Tibial nerve (tissue), 4 donors: ENCODE results near the gene BRSK2. TPM values are rescaled to one million over a fixed set of nuclear protein-coding genes. Genes with fewer than 3 reads are reported as not detected.

Source experiments
- DNase-seq, 2 donors: peaks; one replicate each; pipeline ENCODE4 v3.0.0-alpha.2; 2019; ENCODE audit warnings: low spot score in 2 of 2
- H3K27ac ChIP-seq, 4 donors: fragments of 200-600 bp; sonication (generic) in 3 of 4; one replicate each; pipeline ENCODE4 v1.5.1; 2017 to 2019; ENCODE audit warnings: mild to moderate bottlenecking in 1 of 4
- H3K27me3 ChIP-seq, 2 donors: fragments of 200-600 bp; sonication (generic) in 1 of 2; one replicate each; pipeline versions ENCODE4 v1.5.1 to v1.6.0; 2017 to 2019
- H3K36me3 ChIP-seq, 3 donors: fragments of 200-600 bp; sonication (generic); one replicate each; pipeline ENCODE4 v1.5.1; 2018 to 2019
- H3K4me1 ChIP-seq, 4 donors: fragments of 200-600 bp; sonication (generic) in 3 of 4; one replicate each; pipeline ENCODE4 v1.5.1; 2017 to 2019
- H3K4me3 ChIP-seq, 4 donors: fragments of 200-600 bp; sonication (generic) in 3 of 4; one replicate each; pipeline ENCODE4 v1.5.1; 2017 to 2019; ENCODE audit warnings: mild to moderate bottlenecking in 1 of 4, moderate library complexity in 1 of 4
- H3K9me3 ChIP-seq, 4 donors: fragments of 200-600 bp; sonication (generic) in 3 of 4; one replicate each; pipeline ENCODE4 v1.5.1; 2017 to 2019
- EP300 ChIP-seq, 2 donors: sonication (generic); formaldehyde crosslinking; IDR thresholded peaks; one replicate each; pipeline ENCODE4 v1.6.1; 2017; ENCODE audit warnings: antibody characterized with exemption in 2 of 2, mild to moderate bottlenecking in 1 of 2
- POLR2A ChIP-seq, 2 donors: fragments of 450-650 bp; IDR thresholded peaks; one replicate each; pipeline ENCODE4 v1.6.1; 2017; ENCODE audit warnings: antibody characterized with exemption in 2 of 2, mild to moderate bottlenecking in 2 of 2, moderate library complexity in 2 of 2
- whole genome bisulfite sequencing, 2 donors: methylation state at CpG; one replicate each; pipeline ENCODE4 v1.1.5; 2018; 5-methylcytosine and 5-hydroxymethylcytosine counted together
- total RNA-seq, 4 donors: library from RNA; depleted of rRNA; stranded (reverse); fragments of >200 nt; gene quantifications; one replicate each; pipeline ENCODE4 v1.1.0, GENCODE V29; 2016
- TF ChIP-seq, protein P1 (sequence below), 5 experiments: fragments of 200-600 bp in 3 of 5; fragments of 450-650 bp in 2 of 5; sonication (generic) in 3 of 5; IDR thresholded peaks; one replicate each; pipeline ENCODE4 v1.5.1; 2016 to 2019; ENCODE audit warnings: antibody characterized with exemption in 5 of 5, mild to moderate bottlenecking in 3 of 5, moderate library complexity in 2 of 5

BRSK2 gene
- total RNA-seq, 4 donors from 2014 or later, result 2.4 to 7.8 (median 4.6) TPM

DNA sequence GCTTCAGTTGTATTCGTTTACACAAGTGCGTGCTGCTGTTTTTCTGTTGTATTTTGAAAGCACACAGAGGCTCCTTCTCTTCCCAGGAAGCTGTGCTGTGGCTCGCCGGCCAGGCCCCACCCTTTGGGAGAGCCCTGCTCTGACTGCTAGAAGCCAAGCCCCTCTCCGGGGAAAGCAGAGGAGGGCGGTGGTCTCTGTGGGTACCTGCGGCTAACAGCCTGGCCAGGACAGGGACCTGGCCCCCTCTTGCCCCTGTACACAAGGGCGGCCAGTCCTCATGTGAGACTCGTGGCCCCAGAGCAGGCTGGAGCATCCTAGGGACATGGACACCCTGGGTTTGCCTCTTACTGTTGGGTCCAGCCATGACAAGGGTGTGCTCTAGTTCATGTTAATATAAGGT lies 82.0 kb downstream of the BRSK2 start:
- H3K27ac ChIP-seq, result no peak overlapping the region

DNA sequence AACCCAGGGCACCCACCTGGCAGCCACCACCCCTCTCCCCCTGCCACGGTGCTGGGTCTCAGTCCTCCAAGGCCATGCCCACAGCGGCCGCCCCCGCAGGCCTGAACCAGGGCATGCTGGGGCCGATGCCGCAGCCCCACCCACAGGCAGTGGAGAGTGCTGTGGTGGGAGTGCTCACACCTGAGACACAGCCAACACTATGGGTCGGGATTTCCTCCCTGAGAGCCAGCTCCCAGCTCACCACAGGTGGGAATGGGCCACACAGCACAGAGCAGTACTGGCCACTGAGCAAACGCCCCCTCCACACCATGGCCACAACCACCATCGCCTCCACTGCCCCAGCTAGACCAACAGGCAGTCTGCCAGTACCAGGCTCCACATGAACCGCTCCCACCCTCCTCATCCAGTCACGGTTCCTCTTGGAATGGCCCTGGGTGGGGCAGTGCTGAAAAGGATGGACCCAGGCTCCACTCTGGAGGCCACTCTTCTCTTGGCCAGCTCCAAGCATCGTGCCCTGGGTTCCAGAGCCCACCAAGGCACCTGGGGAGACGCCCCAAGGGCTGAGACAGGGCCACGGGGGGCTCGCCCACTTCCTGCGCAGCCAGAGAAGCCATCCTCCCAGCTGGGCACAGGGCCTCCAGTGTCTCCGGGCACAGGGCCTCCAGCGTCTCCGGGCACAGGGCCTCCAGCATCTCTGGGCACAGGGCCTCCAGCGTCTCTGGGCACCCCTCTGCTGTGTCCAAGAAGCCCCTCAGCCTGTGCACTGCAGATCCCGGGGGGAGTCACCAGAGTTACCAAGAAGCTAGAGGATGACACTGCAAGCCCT lies 82.7 kb downstream of the BRSK2 start:
- Histone ChIP-seq H3K4me1 (no peaks in the 10 kb centered on the region), H3K4me3 (no peak overlapping the region), H3K27me3 (no peaks in the 10 kb centered on the region), H3K9me3 (no peaks in the 10 kb centered on the region), H3K27ac (no peak overlapping the region), H3K36me3 (peaks cover 3 to 96% (median 6%) of the 10 kb centered on the region in 3 donors)
- no peak for DNase-seq
- TF ChIP-seq, protein P1, sequence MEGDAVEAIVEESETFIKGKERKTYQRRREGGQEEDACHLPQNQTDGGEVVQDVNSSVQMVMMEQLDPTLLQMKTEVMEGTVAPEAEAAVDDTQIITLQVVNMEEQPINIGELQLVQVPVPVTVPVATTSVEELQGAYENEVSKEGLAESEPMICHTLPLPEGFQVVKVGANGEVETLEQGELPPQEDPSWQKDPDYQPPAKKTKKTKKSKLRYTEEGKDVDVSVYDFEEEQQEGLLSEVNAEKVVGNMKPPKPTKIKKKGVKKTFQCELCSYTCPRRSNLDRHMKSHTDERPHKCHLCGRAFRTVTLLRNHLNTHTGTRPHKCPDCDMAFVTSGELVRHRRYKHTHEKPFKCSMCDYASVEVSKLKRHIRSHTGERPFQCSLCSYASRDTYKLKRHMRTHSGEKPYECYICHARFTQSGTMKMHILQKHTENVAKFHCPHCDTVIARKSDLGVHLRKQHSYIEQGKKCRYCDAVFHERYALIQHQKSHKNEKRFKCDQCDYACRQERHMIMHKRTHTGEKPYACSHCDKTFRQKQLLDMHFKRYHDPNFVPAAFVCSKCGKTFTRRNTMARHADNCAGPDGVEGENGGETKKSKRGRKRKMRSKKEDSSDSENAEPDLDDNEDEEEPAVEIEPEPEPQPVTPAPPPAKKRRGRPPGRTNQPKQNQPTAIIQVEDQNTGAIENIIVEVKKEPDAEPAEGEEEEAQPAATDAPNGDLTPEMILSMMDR (IDR thresholded peaks at IDR 0.05), result no peak
- TF ChIP-seq POLR2A (IDR thresholded peaks at IDR 0.05), result no peak
- no peak for TF ChIP-seq EP300 (IDR thresholded peaks at IDR 0.05)
- WGBS, 2 donors, result 86 to 88% methylated on average over 12 to 17 of the region's 21 CpGs

More for the DNA sequence above, 82.0 kb downstream of the BRSK2 start:
- WGBS, 2 donors, result 73 to 74% methylated on average over 9 of the region's 9 CpGs
- Histone ChIP-seq H3K27me3 (no peaks in the 10 kb centered on the region), H3K4me3 (no peak overlapping the region), H3K9me3 (no peaks in the 10 kb centered on the region), H3K36me3 (peaks cover 3 to 94% (median 6%) of the 10 kb centered on the region in 3 donors), H3K4me1 (no peaks in the 10 kb centered on the region)
- no peak for DNase-seq
- TF ChIP-seq POLR2A (IDR thresholded peaks at IDR 0.05) (no peak), EP300 (IDR thresholded peaks at IDR 0.05) (no peak)
- TF ChIP-seq, protein P1 (IDR thresholded peaks at IDR 0.05), result no peak

DNA sequence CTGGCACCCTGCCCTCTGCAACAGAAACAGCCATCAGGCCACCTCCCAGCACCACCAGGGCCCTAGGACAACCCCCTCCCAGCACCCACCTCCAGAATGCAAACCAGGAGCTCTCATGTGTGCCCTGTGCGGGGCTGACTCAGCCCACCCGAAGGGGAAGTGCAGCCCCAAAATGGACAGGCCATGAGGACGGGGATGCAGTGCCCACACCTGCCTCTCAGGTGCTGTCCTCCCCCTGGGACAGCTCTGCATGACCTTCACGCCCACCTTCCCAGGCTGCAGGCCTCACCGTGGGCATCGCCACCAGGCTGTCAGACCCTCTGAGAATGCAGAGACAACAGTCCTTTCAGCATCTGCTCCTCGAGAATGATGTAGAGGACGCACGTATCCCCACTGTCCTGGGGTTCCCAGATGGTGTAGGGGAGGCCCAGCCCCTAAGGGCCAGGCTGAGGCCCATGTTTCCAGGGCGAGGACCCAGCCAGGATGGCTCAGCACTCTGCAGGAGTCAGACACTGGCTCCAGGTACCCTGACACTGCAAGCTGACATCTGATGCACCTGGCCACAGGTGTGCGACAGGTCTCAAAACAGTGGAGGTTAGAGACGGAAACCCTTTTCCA lies 83.4 kb downstream of the BRSK2 start:
- Histone ChIP-seq H3K36me3 (peaks cover 3 to 99% (median 6%) of the 10 kb centered on the region in 3 donors), H3K9me3 (no peaks in the 10 kb centered on the region), H3K27ac (no peak overlapping the region), H3K4me1 (no peaks in the 10 kb centered on the region), H3K4me3 (no peak overlapping the region), H3K27me3 (no peaks in the 10 kb centered on the region)
- TF ChIP-seq, protein P1 (IDR thresholded peaks at IDR 0.05), result no peak
- TF ChIP-seq POLR2A (IDR thresholded peaks at IDR 0.05) (no peak), EP300 (IDR thresholded peaks at IDR 0.05) (no peak)
- no peak for DNase-seq
- WGBS, 2 donors, result 89 to 92% methylated on average over 7 to 11 of the region's 12 CpGs

DNA sequence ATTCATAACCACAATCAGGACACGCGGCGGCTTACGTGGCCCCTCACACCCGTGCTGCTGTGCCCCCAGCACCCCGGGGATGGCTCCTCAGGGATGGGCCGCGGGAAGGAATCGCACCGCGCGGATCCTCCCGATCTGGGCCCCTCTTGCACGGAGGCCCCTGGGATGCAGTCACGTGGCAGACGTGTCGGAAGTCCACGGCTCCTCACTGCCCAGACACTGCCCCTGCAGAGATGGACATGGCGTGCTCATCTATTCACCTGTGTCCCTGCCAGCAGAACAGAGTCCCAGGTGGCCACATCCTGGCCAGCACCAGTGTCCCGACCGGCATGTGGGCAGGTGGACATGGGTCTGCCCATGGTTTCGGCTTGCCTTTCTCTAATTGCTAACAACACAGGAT lies 84.1 kb downstream of the BRSK2 start:
- Histone ChIP-seq H3K27ac (no peak overlapping the region), H3K27me3 (no peaks in the 10 kb centered on the region), H3K4me3 (no peak overlapping the region), H3K36me3 (peaks cover 3 to 99% (median 6%) of the 10 kb centered on the region in 3 donors), H3K4me1 (no peaks in the 10 kb centered on the region), H3K9me3 (no peaks in the 10 kb centered on the region)
- TF ChIP-seq, protein P1 (IDR thresholded peaks at IDR 0.05), result no peak
- TF ChIP-seq POLR2A (IDR thresholded peaks at IDR 0.05), result no peak
- TF ChIP-seq EP300 (IDR thresholded peaks at IDR 0.05), result no peak
- WGBS, 2 donors, result 93% methylated on average over 21 to 22 of the region's 22 CpGs
- DNase-seq, result no peak

DNA sequence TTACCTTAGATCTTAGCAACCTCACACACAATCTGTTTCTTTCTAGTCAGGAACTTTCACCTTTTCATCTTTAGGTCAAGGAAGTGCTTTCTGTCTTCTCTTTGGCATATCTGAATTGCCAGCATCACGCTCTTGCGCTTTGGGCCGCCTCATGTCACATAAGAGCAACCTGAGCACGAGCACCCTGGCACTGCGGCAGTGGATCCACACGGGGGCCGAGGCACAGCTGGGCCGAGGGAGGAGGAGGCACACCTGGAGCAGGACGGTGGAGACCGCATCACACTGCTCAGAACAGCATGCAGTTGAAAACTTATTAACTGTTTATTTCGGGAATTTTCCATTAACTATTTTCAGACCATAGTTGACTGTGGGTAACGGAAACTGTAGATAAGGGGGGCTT lies 86.1 kb downstream of the BRSK2 start:
- TF ChIP-seq POLR2A (IDR thresholded peaks at IDR 0.05), result no peak
- TF ChIP-seq EP300 (IDR thresholded peaks at IDR 0.05), result no peak
- 91 to 92% methylated on average over 12 of the region's 12 CpGs for WGBS, 2 donors
- H3K27ac ChIP-seq, result no peak overlapping the region
- H3K36me3 ChIP-seq, result peaks cover 0 to 99% (median 12%) of the 10 kb centered on the region in 3 donors
- H3K27me3 ChIP-seq, result no peaks in the 10 kb centered on the region
- H3K9me3 ChIP-seq, result no peaks in the 10 kb centered on the region
- H3K4me3 ChIP-seq, result no peak overlapping the region
- no peak for DNase-seq
- H3K4me1 ChIP-seq, result peaks cover 0 to 8% (median 0%) of the 10 kb centered on the region in 4 donors
